WERI-Rb-1 (cell line): Measurements from ENCODE around the gene SLC6A6.
A peak's percentile ranks its signal among the peaks of the same experiment; 100 is the strongest.

Experiments used
- DNase-seq: peaks from one replicate; pipeline ENCODE4 v3.0.0-alpha.2; 2020
- H3K27ac ChIP-seq: fragments of 250-450 bp; sonication (Bioruptor Pico); 2 replicates; pipeline ENCODE4 v1.5.1; 2020; ENCODE audit warnings: mild to moderate bottlenecking, moderate library complexity
- H3K27me3 ChIP-seq: fragments of 250-450 bp; sonication (Bioruptor Pico); 2 replicates; pipeline ENCODE4 v1.5.1; 2021; ENCODE audit warnings: mild to moderate bottlenecking, low read depth, moderate library complexity; ENCODE audit not compliant: insufficient read depth, severe bottlenecking
- H3K36me3 ChIP-seq: fragments of 250-450 bp; sonication (Bioruptor Pico); 2 replicates; pipeline ENCODE4 v1.5.1; 2020; ENCODE audit warnings: mild to moderate bottlenecking, moderate library complexity
- H3K4me3 ChIP-seq: 2 replicates; pipeline ENCODE4 v1.5.1; 2011; ENCODE audit warnings: low read depth, mild to moderate bottlenecking, control low read depth, low read length
- H3K9me3 ChIP-seq: fragments of 250-450 bp; sonication (Bioruptor Pico); 2 replicates; pipeline ENCODE4 v1.5.1; 2021; ENCODE audit warnings: mild to moderate bottlenecking, moderate library complexity; ENCODE audit not compliant: severe bottlenecking
- TF ChIP-seq, protein P1 (sequence below): IDR thresholded peaks from 2 replicates; pipeline ENCODE4 v1.5.1; 2011; ENCODE audit warnings: low read depth, mild to moderate bottlenecking, control low read depth, inconsistent platforms, low read length

Gene SLC6A6

DNA sequence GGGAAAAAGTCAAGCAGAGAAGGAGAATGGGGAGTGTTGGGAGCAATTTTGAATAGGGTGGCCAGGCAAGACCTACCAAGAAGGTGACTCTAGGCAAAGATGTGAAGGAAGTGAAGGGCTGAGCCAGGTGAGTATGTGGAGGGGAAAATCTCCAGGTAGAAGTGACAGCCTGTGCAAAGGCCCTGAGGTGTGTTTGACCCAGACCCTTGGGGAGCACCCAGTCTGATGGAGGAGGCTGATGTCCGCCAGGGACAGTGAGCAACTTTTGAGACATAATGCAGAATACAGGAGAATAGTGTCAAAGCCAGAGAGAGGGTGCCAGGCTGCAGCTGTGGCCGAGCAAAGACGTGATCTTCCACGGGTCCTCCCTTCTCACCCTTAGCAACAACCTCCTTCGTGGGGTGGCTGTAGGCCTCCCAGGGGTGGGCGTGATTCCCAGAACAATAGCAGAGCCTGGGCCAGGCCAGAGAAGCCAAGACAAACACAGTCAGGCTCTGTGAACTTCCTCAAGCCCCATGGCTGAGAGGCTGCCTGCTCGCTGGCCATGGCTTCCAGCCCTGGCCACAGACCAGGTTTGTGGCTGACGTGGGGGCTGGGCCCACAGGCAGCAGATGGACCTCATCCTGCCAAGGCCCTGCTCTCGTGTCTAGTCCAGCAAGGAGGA is 58.1 kb downstream of the SLC6A6 start:
- H3K36me3 ChIP-seq = peaks cover 27% of the 10 kb centered on the region
- H3K27ac ChIP-seq = no peak overlapping the region
- no peaks in the 10 kb centered on the region for H3K27me3 ChIP-seq
- TF ChIP-seq, protein P1, sequence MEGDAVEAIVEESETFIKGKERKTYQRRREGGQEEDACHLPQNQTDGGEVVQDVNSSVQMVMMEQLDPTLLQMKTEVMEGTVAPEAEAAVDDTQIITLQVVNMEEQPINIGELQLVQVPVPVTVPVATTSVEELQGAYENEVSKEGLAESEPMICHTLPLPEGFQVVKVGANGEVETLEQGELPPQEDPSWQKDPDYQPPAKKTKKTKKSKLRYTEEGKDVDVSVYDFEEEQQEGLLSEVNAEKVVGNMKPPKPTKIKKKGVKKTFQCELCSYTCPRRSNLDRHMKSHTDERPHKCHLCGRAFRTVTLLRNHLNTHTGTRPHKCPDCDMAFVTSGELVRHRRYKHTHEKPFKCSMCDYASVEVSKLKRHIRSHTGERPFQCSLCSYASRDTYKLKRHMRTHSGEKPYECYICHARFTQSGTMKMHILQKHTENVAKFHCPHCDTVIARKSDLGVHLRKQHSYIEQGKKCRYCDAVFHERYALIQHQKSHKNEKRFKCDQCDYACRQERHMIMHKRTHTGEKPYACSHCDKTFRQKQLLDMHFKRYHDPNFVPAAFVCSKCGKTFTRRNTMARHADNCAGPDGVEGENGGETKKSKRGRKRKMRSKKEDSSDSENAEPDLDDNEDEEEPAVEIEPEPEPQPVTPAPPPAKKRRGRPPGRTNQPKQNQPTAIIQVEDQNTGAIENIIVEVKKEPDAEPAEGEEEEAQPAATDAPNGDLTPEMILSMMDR = no peak
- no peak for DNase-seq
- no peaks in the 10 kb centered on the region for H3K9me3 ChIP-seq
- H3K4me3 ChIP-seq = no peak overlapping the region

DNA sequence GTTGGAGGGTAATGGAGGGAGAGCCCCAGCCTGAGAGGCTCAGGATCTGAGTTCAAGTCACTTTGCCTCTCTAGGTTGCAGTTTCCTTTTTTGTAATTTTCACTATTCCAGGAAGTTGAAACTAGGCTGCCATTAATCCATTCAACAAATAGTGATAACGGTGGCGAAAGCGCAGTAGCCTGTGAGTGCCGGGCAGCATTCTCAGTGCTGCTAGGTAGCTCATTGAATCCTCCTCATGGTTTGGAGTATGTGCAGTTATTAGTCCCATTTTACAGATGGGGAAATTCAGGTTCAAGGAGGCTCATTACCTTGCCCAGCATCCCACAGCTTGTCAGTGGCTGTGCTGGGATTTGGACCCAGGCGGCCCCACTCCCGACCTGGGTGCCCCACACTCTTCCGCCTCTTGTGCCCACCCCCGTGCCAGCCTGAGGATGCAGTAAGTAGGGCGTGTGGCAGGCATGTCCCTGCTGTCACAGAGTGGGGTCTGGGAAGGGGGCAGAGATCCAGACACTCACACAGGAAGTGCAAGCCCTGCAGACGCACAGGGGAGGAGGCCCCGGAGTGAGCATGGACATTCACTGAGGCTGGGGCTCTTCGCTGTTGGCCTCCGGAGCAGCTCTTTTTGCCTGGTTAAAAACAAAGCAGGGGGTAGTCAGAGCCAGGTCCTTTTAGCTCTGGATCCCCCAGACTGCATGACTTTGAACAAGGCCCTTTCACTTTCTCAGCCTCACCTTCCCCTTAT is 58.8 kb downstream of the SLC6A6 start:
- TF ChIP-seq, protein P1 = no peak
- no peaks in the 10 kb centered on the region for H3K9me3 ChIP-seq
- no peak overlapping the region for H3K4me3 ChIP-seq
- DNase-seq = no peak
- peaks cover 22% of the 10 kb centered on the region for H3K36me3 ChIP-seq
- H3K27ac ChIP-seq = no peak overlapping the region; the same call in 1 of the 2 replicates
- no peaks in the 10 kb centered on the region for H3K27me3 ChIP-seq

DNA sequence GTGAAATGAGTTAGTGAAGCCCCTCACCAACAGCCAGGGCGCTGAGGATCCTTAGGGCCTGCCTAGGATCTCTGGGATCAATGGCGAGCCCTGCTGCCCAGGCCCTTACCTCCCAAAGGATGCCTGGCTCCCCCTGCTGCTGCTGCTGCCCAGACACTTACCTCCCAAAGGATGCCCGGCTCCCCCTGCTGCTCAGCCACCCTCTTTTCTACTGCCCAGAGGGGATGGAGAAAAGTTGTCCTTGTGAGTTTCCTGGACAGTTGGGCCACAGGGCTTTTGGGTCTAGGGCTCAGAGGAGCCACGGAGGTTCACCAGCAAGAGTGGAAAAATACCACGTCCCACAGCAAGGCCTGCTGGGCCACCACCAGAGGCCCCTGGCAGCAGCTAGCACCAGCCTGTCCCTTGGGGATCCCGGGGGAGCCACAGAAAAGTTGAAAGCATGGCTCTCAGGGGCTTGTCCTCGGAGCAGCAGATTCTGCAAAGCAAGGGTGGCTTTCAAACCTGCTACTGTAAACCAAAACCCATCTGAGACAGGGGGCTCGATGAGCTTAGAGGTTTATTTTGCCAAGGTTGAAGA is 59.4 kb downstream of the SLC6A6 start:
- no peaks in the 10 kb centered on the region for H3K9me3 ChIP-seq
- H3K4me3 ChIP-seq = no peak overlapping the region
- DNase-seq = peak; percentile 82
- TF ChIP-seq, protein P1 = peak; percentile 86
- no peaks in the 10 kb centered on the region for H3K27me3 ChIP-seq
- H3K27ac ChIP-seq = no peak overlapping the region; the same call in 1 of the 2 replicates
- peaks cover 27% of the 10 kb centered on the region for H3K36me3 ChIP-seq

DNA sequence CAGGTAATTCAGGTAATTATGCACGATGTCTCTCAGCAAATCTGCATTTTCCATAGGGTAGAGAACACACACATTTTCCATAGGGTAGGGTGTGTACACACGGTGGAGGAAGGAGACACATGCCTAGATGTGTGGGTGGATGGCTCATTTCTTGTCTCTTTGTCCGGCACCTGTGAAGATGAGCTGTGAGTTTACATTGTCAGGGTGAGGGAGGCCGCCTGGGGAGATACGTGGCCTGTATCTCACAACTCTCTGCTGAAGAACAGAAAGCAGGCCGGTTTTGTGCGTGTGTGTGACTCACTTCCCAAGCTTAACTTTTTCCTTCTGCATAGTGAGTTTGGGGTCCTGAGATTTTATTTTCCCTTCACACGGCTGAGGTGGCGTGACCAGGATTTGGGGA is 60.3 kb downstream of the SLC6A6 start:
- H3K4me3 ChIP-seq = no peak overlapping the region
- no peak for DNase-seq
- no peaks in the 10 kb centered on the region for H3K9me3 ChIP-seq
- no peak overlapping the region for H3K27ac ChIP-seq
- no peaks in the 10 kb centered on the region for H3K27me3 ChIP-seq
- H3K36me3 ChIP-seq = peaks cover 29% of the 10 kb centered on the region
- TF ChIP-seq, protein P1 = no peak

DNA sequence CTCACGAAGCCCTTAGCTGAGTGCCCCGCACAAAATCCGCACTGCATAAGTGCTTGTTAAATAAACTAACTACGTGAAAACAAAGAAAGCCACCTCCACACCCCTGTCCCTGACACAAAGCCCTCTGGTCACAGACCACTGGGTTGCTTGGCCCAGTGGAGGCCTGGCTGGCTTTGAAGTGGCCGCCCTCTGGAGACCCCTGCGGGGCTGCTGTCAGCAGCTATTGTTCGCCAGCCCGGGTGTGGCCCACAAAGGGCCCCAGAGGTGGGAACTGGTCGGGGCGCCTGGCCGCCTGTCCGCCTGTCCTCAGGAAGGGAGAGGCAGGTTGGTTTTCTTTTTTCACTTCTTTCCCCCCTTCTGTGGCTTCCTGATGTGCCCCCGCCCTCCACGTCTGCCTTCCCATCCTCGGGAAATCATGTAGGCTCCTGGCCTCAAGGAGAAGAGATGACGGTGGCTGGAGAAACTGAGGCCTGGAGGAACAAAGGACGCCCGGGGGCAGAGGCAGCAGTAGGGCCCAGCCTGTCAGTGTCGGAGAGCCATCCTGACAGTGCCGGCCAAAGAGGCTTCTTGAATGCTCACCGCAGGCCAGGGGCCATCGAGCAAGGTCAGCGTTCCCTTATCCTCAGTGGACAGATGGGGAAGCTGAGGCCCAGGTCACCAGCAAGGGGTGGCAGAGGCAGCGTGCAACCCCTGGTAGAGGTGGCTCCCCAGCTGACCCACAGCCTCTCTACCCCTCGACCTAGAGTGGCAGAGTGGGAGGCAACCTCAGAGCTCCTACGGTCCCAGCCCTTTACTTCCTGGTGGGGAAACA is 61.1 kb downstream of the SLC6A6 start:
- Histone ChIP-seq H3K9me3 (no peaks in the 10 kb centered on the region), H3K27ac (no peak overlapping the region), H3K36me3 (peaks cover 32% of the 10 kb centered on the region), H3K4me3 (no peak overlapping the region), H3K27me3 (no peaks in the 10 kb centered on the region)
- no peak for DNase-seq
- TF ChIP-seq, protein P1 = no peak
